Endothelial cell of umbilical vein (primary cell): Measurements from ENCODE around the gene C5orf47. TPM values are rescaled to one million over a fixed set of nuclear protein-coding genes. Genes with fewer than 3 reads are reported as not detected.

ENCODE experiments used
- BruUV-seq: library from RNA; stranded (reverse); fragments of 400-500 nt; replicated peaks from 2 replicates; lab custom pipeline; 2021; lab: Mats Ljungman, UMichigan
- CTCF ChIA-PET: fragments of 300-600, 350-600 bp; sonication (Branson Sonifier 250); formaldehyde crosslinking; loops from one replicate; lab custom pipeline; 2021; ENCODE audit warnings: antibody characterized with exemption, inconsistent platforms; lab: Charles Lee
- POLR2A ChIA-PET: fragments of 300-600, 350-600 bp; sonication (Branson Sonifier 250); formaldehyde crosslinking; loops from one replicate; lab custom pipeline; 2021; ENCODE audit warnings: antibody characterized with exemption, inconsistent platforms; lab: Charles Lee
- DNase-seq: peaks from one replicate; pipeline ENCODE4 v3.0.0-alpha.2; 2011; ENCODE audit warnings: low read depth, low spot score
- FAIRE-seq: peaks from 2 replicates; lab custom pipeline; 2011; peaks lifted over from hg19 to GRCh38; lab: Jason Lieb, UNC
- H2AFZ ChIP-seq: 2 replicates; pipeline ENCODE4 v1.6.0; 2012; ENCODE audit warnings: low read depth, low read length, control low read depth, inconsistent platforms
- H3K27ac ChIP-seq: 2 replicates; pipeline ENCODE4 v1.5.1; 2011; ENCODE audit warnings: low read depth, mild to moderate bottlenecking, control low read depth, low read length, moderate library complexity; ENCODE audit not compliant: insufficient read depth
- H3K27me3 ChIP-seq, 2 experiments: 2 replicates each; pipeline versions ENCODE4 v1.6.0 to v1.6.1; 2011; ENCODE audit warnings: low read length in 2 of 2, mixed read lengths in 1 of 2; ENCODE audit not compliant: control insufficient read depth in 2 of 2, insufficient read depth in 2 of 2
- H3K36me3 ChIP-seq, 2 experiments: 2 replicates in 1 of 2; 3 replicates in 1 of 2; pipeline ENCODE4 v1.5.1; 2011; ENCODE audit warnings: low read length in 2 of 2, mild to moderate bottlenecking in 1 of 2, moderate library complexity in 1 of 2; ENCODE audit not compliant: control insufficient read depth in 2 of 2, insufficient read depth in 2 of 2; ENCODE audit errors: extremely low read depth in 1 of 2
- H3K4me1 ChIP-seq: 3 replicates; pipeline ENCODE4 v1.5.1; 2011; ENCODE audit warnings: mild to moderate bottlenecking, low read length; ENCODE audit not compliant: control insufficient read depth, insufficient read depth; ENCODE audit errors: extremely low read depth
- H3K4me2 ChIP-seq: 2 replicates; pipeline ENCODE4 v1.6.1; 2011; ENCODE audit warnings: low read length, control low read depth, mixed read lengths; ENCODE audit not compliant: insufficient read depth
- H3K4me3 ChIP-seq, 3 experiments: fragments of 200-600 bp in 1 of 3; sonication (generic), shearing (Covaris generic) in 1 of 3; replicated peaks in 1 of 3; 2 replicates each; pipeline ENCODE4 v1.5.1; 2011 to 2016; ENCODE audit warnings: control low read depth in 3 of 3, low read length in 3 of 3, mild to moderate bottlenecking in 2 of 3, inconsistent platforms in 1 of 3, low read depth in 1 of 3, moderate library complexity in 1 of 3; ENCODE audit not compliant: insufficient read depth in 1 of 3
- H3K79me2 ChIP-seq: 2 replicates; pipeline ENCODE4 v1.6.0; 2012; ENCODE audit warnings: low read length, inconsistent platforms; ENCODE audit not compliant: control insufficient read depth, insufficient read depth
- H3K9ac ChIP-seq: replicated peaks from 2 replicates; pipeline ENCODE3; 2011; ENCODE audit warnings: low read length, control low read depth; ENCODE audit not compliant: insufficient read depth; ENCODE audit errors: extremely low read depth
- H3K9me1 ChIP-seq: replicated peaks from 3 replicates; pipeline ENCODE4 v1.6.0; 2011; ENCODE audit warnings: mild to moderate bottlenecking, low read length; ENCODE audit not compliant: control insufficient read depth, insufficient read depth; ENCODE audit errors: extremely low read depth
- H3K9me3 ChIP-seq: replicated peaks from 2 replicates; pipeline ENCODE4 v1.5.1; 2012; ENCODE audit warnings: low read length, inconsistent platforms; ENCODE audit not compliant: control insufficient read depth, insufficient read depth
- H4K20me1 ChIP-seq: replicated peaks from 2 replicates; pipeline ENCODE3; 2011; ENCODE audit warnings: mild to moderate bottlenecking, low read length; ENCODE audit not compliant: control insufficient read depth, insufficient read depth; ENCODE audit errors: extremely low read depth
- EZH2 ChIP-seq: IDR thresholded peaks from 2 replicates; pipeline ENCODE4 v1.6.1; 2012; ENCODE audit warnings: borderline replicate concordance, low read depth, mild to moderate bottlenecking, moderate library complexity, low read length, inconsistent platforms; ENCODE audit not compliant: severe bottlenecking
- FOS ChIP-seq: IDR thresholded peaks from 2 replicates; pipeline ENCODE4 v1.6.1; 2011; ENCODE audit warnings: mild to moderate bottlenecking, low read length, moderate library complexity, borderline replicate concordance; ENCODE audit not compliant: insufficient read depth
- GATA2 ChIP-seq: IDR thresholded peaks from 2 replicates; pipeline ENCODE4 v1.7.0; 2011; ENCODE audit warnings: low read depth, mild to moderate bottlenecking, moderate library complexity, mixed read lengths, low read length; ENCODE audit not compliant: insufficient read length, insufficient read depth
- JUN ChIP-seq: IDR thresholded peaks from 2 replicates; pipeline ENCODE4 v1.6.1; 2011; ENCODE audit warnings: borderline replicate concordance, low read depth; ENCODE audit not compliant: insufficient read length, insufficient read depth
- MAX ChIP-seq: IDR thresholded peaks from 2 replicates; pipeline ENCODE4 v1.6.1; 2011; ENCODE audit not compliant: insufficient read depth, insufficient read length
- MYC ChIP-seq: IDR thresholded peaks from one replicate; pipeline ENCODE4 v1.6.1; 2011; ENCODE audit warnings: mild to moderate bottlenecking, low read depth, low read length
- POLR2A ChIP-seq: IDR thresholded peaks from 2 replicates; pipeline ENCODE4 v1.6.1; 2012; ENCODE audit warnings: low read depth, mild to moderate bottlenecking, control low read depth, low read length
- POLR2AphosphoS5 ChIP-seq: IDR thresholded peaks from 2 replicates; pipeline ENCODE4 v1.6.1; 2012; ENCODE audit warnings: low read depth, mild to moderate bottlenecking, control low read depth, low read length, moderate library complexity; ENCODE audit not compliant: insufficient read depth
- dilution Hi-C: fragments of 300-500 bp; cut with MboI; formaldehyde crosslinking; loops from one replicate; pipeline ENCODE4 v1.15.0; 2019; ENCODE audit warnings: low sequenced_read_pairs; ENCODE audit not compliant: extremely low pct_ligation_motif_present
- intact Hi-C: fragments of 100-400 bp; cut with micrococcal nuclease; formaldehyde crosslinking; loops from one replicate; pipeline ENCODE4 v1.10.0; 2022
- polyA plus RNA-seq, 4 experiments: library from polyadenylated mRNA; depleted of rRNA in 3 of 4; stranded (reverse) in 3 of 4; unstranded in 1 of 4; fragments of >200 nt; gene quantifications; 2 replicates each; pipeline versions ENCODE4 v1.2.1 to v1.2.3, GENCODE V29; 2011 to 2012; ENCODE audit warnings: missing spikeins in 1 of 4
- total RNA-seq: library from RNA; stranded (reverse); gene quantifications from 2 replicates; pipeline ENCODE4 v1.2.3, GENCODE V29; 2021
- TF ChIP-seq, protein P1 (sequence below), 2 donors: IDR thresholded peaks; 1 replicate in 1 of 2; 2 replicates in 1 of 2; pipeline ENCODE4 v1.5.1; 2011; ENCODE audit warnings: low read length in 2 of 2, mild to moderate bottlenecking in 2 of 2, moderate library complexity in 2 of 2, control low read depth in 1 of 2, inconsistent platforms in 1 of 2, low read depth in 1 of 2; ENCODE audit not compliant: insufficient read depth in 1 of 2; ENCODE audit errors: extremely low read depth in 1 of 2

The C5orf47 gene
- total and polyA plus RNA-seq, 2 donors (not counting 3 experiments of a cell fraction or from before 2014, with no cell fraction given) = not detected

GRCh38 chr5:174020928-174021304 lies 31.9 kb downstream of the C5orf47 start:
- H3K9me3 ChIP-seq = no peaks in the 10 kb centered on the region
- H4K20me1 ChIP-seq = no peaks in the 10 kb centered on the region
- no peaks in the 10 kb centered on the region for H3K79me2 ChIP-seq
- H3K27ac ChIP-seq = no peak overlapping the region
- H2AFZ ChIP-seq = no peak overlapping the region
- no peak overlapping the region for H3K4me3 ChIP-seq
- intact Hi-C loops = loop anchor here (1.0 kb wide), 1 partner anchor 291 kb away; no protein-coding TSS in a partner anchor
- ChIA-PET CTCF (interaction anchor here (2.2 kb wide), 1 partner anchor 291 kb away, joined by 8 read pairs; no protein-coding TSS in a partner anchor), POLR2A (no interaction called here)
- FAIRE-seq = no peak
- BruUV-seq = no TSS peak
- no peak for TF ChIP-seq MAX
- TF ChIP-seq EZH2 = no peak
- TF ChIP-seq, protein P1, sequence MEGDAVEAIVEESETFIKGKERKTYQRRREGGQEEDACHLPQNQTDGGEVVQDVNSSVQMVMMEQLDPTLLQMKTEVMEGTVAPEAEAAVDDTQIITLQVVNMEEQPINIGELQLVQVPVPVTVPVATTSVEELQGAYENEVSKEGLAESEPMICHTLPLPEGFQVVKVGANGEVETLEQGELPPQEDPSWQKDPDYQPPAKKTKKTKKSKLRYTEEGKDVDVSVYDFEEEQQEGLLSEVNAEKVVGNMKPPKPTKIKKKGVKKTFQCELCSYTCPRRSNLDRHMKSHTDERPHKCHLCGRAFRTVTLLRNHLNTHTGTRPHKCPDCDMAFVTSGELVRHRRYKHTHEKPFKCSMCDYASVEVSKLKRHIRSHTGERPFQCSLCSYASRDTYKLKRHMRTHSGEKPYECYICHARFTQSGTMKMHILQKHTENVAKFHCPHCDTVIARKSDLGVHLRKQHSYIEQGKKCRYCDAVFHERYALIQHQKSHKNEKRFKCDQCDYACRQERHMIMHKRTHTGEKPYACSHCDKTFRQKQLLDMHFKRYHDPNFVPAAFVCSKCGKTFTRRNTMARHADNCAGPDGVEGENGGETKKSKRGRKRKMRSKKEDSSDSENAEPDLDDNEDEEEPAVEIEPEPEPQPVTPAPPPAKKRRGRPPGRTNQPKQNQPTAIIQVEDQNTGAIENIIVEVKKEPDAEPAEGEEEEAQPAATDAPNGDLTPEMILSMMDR (IDR thresholded peaks at IDR 0.05; ENCODE audit: extremely low read depth in 1 of 2, insufficient read depth in 1 of 2, low read depth in 1 of 2, low read length in 2 of 2) = no peak
- no peak for TF ChIP-seq GATA2
- TF ChIP-seq FOS = no peak
- no peak for TF ChIP-seq JUN
- TF ChIP-seq POLR2A = no peak
- no peak for TF ChIP-seq POLR2AphosphoS5
- no peak for TF ChIP-seq MYC
- no peaks in the 10 kb centered on the region for H3K9me1 ChIP-seq
- no peak overlapping the region for H3K4me2 ChIP-seq
- no peak for DNase-seq
- H3K4me1 ChIP-seq = no peaks in the 10 kb centered on the region
- H3K9ac ChIP-seq = no peak overlapping the region
- no peaks in the 10 kb centered on the region for H3K36me3 ChIP-seq
- dilution Hi-C loops = no loop called here
- H3K27me3 ChIP-seq = no peaks in the 10 kb centered on the region
